SHP77 treated with DMSO at 0.1 percent for 48 hours (cell line): ENCODE data around the gene PRSS27.
A peak's percentile ranks its signal among the peaks of the same experiment; 100 is the strongest.
"Not testable (repeated sequence)": the region's sequence is repeated elsewhere in the genome, so short reads cannot be mapped to it uniquely, and the experiment has no call there.

ENCODE experiments used
- DNase-seq: peaks from one replicate; lab custom pipeline; 2025; lab: John Stamatoyannopoulos, UW

Gene PRSS27

DNA sequence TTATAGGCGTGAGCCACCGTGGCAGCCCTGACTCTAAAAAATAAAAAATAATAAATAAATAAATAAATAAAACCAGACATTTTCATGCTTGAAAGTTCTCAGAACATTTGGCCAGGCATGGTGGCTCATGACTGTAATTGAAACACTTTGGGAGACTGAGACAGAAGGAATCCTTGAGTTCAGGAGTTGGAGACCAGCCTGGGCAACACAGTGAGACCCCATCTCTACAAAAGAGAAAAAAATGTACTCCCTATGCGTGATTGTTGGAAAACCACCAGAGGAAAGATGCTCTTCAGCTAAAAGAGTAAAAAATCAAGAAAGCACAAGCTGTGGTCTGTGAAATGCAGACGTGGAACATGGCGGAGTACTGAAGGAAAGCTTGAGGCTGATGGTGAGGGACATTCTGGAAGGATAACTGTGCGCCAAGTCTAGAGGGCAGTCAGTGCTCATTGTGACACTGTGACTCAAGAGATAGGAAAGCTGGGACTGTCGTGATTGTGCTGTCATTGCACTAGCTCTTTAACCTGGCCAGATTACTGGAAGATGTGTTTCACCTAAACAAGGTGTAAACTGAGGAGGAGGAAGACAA, 4.2 kb upstream of the PRSS27 start:
- DNase-seq, result no peak

DNA sequence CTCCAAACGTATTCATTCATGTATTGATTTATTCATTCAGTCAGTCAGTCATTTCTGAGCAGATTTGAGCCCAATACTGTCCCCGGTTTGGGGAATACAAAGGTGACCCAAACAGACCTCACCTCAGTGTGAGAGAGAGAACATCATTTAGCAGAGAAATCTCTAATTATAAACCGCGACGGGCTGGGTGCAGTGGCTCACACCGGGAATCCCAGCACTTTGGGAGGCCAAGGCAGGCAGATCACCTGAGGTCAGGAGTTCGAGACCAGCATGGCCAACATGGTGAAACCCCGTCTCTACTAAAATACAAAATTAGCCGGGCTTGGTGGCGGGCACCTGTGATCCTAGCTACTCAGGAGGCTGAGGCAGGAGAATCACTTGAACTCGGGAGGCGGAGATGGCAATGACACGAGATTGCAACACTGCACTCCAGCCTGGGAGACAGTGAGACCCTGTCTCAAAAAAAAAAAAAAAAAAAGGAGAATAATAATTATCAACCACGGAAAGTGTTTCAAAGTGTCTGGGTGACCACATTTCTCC, 1.7 kb upstream of the PRSS27 start:
- not testable (repeated sequence) for DNase-seq

DNA sequence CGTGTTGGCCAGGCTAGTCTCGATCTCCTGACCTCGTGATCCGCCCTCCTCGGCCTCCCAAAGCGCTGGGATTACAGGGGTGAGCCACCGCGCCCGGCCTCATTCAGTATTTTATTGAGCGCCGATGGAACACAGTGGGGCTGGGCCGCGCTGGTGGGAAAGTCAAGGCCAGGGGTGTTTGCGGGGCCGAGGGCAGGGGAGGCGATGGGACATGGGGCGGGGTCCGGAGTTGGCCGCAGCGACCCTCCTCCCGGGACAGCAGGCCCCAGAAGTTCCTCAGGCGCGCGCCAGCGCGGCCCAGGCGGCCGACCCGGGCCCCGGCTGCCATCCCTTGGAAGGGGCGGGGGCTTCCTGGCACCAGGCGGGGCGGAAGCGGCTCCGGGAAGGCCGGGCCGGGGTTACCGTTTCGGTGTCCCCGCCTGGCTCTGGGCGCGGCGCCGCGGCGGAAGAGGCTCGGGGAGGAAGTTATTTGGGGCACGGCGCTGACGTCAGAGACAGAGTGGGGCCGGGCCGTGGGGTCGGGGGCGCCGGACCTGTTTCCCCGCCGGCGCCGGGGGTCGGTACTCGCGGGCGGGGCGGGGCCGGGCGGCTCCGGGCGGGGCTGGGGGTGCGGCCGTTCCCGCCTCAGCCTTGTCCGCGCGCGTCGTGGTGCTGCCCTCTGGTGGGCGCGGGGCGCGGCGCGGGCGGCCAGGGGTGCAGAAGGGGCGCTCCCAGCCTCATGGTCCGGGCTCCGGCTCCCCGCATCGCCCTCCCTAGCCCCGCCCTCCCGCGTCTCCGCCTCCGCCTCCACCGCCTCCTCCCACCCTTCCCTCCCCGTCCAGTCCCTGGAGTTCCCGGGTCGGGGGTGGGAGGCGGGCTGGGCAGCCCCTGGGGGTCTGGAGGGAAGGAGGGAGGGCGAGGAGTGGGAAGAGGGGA, 952 bp upstream of the PRSS27 start:
- peak; percentile 68 for DNase-seq

DNA sequence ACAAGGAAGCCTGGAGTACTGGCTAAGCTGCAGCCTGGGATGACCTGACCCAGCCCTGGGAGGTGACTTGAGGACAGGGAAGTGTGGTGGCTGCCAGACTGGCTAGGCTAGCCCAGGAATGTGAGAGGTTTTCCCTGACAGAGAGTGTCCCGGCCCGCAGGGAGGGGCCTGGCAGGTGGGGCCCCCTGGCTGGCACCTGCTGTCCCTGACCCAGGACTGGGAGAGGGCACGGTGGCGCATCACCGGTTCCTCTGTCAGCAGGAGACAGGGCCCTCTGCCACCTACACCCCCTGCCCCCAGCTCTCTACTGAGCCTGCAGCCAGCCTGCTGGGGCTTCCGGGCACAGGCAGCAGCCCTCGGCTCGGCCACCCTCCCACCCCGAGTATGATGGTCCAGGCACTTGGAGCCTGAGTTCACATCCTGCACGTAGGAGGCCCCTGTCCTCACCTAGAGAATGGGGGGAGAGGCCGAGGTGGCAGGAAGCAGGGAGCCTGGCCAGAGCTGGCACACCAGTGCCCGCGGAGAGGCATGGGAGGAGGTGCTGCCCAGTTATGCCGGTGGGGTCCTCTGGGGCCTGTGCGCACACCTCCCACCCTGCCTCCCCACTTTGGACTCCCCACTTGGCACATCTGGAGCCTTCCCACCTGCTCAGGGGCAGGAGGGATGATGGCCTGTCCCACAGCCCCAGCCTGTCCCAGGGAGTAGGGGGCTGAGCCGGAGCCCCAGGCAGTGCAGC, 528 bp downstream of the PRSS27 start:
- no peak for DNase-seq

DNA sequence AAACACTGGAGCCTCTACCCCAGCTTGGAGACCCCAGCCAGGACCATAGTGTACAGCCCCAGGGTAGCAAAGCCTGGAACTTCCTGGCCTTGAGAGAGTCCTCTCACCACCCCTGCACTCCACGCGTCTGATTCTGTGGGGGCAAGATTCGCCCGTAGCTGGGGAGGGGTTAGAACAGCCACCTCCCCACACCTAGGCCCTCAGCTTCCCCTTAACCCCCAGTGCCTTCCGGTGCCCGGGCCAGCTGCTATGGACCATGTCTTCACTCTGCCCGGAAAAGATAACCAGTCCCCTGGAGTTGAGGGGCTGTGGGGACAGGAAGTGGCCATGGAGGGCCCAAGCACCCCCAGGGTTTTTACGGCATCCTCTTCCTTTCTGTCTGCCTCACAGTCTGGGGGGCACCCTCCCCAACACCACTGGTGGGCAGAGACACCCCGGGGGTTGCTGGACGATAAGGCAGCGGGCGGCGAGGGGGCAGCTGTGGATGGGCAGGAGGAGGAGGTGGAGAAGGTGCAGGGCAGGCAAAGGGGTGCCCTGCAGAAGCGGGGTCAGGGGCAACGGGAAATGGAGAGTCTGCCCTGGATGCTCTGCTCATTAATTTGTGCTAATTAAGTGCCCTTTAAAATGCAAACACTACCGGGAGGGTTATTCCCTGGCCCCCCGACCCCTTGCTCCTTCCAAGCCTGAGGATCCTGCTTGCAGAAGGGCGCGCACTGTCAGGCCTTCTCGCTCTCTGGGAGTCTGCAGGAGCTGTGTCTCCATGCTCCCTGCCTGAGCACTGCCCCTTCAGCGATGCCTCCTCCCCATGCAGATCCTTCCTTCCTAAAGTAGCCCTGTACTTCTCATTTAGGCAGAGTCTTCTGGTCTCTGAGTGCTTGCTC, 2.4 kb downstream of the PRSS27 start:
- no peak for DNase-seq

DNA sequence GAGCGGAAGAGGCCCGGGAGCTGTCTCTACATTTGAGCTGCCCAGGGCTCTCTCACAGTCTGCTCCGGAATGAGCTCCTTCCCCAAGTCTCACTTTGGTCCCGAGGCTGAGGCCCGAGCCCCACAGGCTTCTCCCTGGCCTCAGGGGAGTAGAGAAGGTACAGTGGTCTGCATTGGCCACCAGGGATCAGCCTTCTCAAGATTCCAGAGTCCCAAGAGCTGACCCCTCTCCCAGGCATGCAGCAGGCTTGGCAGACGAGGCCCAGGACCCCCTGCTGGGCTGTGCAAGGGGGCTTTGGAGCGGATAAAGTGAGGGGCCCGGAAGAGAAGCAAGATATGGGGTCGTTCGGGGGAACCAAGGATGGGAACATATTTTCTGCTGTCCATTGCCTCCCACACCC, 3.1 kb downstream of the PRSS27 start:
- DNase-seq, result no peak

DNA sequence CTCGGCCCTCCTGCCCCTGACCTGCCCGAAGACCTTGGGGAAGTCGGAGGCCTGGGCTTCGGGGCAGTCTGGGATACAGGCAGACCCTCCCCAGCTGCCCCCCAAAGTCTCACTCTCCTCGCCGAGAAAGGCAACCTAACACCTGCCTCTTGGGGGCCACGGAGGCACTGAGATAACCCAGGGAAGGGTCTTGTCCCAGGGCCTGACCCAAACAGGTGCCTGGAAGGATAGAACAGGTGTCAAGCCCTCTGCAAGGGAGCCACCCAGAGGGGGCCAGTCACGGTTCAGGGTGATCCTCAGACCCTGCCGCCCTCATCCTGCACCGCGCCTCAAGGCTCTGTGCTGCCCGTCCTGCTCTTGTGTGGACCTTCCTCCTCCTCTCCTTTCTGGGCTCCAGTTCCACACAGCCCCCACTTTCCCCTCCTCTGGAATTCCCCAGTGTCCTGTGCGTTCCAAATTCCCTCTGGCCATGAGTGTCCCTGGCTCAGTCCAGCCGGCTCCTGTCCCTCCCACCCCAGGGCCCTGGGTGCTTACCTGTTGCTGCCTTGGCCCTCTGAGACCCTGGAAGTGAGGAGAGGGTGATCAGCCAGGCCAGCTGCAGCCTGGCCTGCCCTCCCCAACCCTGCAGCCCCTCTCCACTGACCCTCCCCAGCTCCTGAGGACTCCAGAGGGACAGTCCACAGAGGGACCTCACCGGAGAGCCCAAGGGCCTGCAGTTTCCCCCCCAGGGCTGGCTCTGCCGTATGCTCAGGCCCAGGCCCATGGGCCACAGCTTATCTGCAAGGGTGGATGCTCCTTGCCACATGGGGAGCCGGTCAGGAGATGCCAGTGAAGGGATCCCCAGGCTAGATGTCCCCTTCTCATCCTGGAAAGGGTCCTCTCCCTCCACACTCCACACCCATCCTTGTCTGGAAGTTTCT, 3.8 kb downstream of the PRSS27 start:
- DNase-seq, result no peak

DNA sequence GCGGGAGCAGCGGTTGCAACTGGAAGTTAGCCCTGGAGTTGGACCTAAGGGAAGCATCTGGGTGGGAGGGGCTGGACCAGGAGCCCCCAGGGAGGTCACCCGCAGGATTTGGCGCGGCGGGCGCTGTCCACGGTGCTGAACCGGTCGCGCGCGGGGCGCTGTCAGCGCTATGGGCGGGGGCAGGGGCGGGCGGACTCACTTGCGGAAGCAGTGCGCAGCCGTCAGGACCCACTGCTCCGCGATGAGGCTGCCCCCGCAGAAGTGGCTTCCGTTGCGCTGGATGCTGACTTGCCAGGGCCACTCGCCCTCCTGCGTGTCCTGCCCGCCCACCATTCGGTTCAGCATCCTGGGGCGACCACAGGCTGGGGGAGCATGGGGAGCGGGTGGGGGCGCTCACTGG, 4.5 kb downstream of the PRSS27 start:
- no peak for DNase-seq

DNA sequence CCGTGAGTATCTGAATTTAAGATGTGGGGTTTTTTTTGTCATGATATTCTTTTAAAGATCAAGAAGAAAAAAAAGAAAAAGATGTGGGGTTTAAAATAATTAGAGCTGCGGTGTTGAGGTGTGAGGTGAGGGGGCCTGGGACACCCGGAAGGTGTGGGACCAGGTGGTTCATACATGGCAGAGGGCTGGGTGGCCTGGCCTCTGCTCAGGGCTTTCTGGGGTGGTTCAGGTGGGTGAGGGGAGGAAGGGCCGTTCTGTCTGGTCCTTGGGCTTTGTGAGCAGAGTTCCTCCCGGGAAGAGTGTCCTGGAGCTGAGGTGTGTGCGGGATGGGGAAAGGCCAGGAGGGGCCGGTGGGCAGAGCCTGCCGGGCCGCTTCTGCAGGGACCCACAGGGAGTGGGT, 5.0 kb downstream of the PRSS27 start:
- DNase-seq, result no peak

DNA sequence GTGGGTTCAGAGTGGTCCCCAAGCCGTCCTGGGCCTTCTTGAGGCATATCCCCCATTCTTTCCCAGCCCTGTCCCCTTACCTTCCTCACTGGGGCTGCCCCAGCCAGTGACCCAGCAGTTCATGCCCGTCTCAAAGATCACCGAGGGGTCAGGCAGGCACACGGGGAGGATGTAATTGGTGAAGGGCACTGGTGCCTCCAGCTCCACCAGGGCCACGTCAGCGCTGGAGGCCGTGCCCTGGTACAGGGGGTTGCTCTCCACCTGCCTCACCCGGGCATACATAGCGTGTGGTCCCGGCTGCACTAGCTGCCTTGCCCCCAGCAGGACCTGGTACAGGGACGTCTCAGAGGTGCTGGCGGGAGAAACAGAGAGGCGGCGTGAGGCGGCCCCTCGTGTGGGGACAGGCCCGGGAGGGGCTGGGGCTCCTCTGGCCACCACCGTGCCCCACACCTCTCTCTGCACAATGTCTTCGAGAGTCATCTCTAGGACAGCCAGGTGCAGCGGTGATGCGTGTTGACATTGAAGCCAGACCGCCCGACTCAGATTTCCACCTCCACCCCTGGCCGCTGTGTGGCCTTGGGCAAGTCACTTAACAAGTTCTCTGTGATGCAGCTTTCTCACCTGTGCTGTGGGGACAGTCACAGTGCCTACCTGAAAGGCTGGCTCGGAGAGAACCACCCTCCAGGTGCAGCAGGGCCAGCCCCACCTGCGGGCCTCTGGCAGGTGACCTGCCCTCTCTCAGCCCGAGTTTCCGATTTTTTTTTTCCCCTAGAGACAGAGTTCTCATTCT, 5.8 kb downstream of the PRSS27 start:
- no peak for DNase-seq

DNA sequence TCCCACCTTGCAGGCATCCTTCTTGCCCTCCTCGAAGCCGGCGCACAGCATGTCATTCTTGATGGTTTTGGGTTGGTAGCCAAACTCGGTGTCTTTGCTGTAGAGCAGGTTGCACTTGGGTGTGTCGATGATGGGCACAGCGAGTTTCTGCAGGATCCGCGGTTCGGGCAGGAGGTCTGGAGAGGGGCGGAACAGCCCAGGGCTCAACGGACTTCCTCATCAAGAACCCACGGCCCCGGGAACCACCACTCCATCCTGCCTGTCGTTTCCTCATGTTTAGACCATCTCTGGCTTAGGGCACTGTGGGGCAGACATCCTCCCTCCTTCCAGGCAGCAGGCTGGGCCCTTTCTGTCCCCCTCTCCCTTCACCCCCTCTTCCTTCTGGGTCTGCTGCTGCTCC, 6.5 kb downstream of the PRSS27 start:
- DNase-seq, result no peak

DNA sequence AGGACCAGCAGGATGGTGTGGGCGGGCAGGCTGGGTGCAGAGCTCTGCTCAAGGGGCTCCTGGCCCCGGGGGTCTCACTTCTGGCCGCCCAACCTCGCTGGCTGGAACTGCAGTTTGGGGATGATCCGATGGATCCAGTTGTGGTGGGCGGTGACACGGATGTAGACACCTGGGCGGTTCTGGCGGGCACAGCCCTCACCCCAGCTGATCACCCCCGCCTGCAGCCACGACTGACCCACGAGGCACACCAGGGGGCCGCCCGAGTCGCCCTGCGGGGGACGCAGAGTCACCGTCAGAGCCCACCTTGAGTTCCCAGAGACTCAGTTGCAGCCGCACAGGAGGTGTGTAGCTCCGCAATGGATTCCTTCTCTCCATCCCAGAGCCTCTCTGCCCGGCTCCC, 7.5 kb downstream of the PRSS27 start:
- DNase-seq, result no peak

DNA sequence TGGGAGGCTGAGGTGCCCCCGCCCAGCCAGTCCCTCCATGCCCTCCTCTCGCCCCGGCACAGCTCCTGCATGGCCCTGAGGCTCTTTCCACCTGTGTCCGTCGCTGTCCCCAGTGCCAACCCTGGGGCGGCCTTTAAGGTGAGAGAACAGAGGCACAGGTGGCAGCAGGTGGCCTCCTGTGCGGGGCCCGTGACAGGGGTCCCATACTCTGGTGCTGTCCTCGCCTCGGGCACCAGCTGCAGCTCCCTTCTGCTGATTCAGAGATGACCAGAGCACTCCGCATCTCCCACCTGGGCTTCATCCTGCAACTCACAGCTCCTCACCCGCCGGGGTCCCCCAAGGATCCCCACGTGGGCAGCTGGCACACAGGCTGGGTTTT, 8.0 kb downstream of the PRSS27 start:
- no peak for DNase-seq

DNA sequence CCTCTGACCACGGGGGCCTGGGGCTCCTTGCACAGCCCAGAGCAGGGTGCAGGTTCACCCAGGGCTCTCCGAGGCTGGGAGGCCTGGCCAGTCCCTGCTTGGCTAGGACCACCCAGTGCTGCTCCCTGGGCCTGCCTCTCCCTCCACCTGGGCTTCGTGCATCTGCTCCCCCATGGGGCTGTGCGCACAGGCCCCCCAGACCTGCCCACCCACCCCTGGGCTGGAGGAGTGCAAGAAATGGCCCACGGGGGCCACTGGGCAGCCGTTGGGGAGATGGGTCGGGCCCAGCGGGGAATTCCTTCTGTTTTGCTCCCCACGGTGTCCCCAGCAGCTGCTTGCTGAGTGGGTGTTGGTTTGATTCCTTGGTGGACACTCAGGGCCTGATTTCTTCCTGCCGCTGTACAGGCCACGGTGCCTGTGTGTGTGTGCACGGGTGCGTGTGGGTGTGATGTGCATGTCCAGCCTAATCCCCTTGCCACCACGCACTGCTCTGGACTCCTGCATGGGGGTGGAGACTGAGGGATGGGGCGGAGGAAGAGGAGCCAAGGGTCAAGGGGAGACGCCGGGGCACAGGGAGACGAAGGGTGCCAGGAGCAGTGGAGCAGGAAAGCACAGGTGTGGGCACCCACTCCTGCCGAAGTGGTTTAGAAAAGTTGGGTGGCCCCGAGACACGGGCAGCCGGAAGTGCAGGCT, 8.5 kb downstream of the PRSS27 start:
- DNase-seq, result no peak

DNA sequence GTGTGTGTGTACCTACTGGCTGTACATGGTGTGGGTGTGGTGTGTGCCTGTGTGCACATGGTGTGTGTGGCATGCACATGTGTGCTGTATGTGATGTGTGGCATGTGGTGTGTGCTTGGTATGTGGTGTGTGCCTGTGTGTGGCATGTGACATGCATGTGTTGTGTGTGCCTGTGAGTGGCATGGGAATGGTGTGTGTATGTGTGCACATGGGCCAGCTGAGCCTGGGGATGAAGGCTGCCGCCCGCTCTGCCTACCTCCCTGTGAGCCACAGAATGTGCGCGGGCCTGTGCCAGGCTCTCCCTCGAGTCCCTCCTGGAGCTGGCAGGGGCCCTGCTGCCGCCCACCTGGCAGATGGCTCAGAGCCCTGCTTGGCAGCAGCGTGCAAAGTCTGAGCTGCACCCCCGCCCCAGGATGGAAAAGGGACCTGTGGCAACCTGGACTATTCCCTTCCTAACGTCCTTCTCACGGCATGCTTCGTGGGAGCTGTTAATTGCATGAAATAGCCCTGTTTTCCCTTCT, 9.3 kb downstream of the PRSS27 start:
- no peak for DNase-seq

DNA sequence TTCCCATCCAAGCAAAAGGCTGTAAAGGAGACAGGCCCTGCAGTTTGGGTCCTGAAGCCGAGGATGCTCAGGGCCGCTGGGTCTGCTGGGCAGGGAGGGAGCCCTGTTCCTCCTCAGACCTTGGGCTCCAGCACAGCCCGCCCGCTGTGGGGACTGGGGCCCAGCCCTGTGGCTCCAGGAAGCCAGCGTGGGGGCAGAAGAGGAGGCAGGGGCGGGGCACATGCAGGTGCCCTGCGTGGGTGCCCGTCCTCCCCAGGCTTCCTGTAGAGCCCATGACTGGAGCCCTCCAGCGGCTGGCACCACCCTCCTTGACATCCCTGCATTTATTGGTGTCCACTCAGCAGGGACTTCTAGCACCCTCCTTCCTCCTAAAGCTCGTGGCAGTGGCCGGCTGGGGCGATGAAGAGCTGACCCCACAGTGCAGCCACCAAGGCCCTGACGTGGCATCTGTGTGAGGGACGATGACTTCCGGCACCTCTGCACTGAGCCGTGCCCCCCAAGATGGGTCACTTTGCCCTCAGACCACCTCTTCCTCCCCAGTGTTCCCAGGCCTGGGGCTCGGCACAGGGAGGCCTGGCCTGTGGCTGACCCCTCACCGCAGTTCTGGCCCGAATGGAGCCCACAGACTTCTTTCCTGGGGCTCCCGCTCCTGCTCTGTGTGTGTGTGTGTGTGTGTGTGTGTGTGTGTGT, 9.9 kb downstream of the PRSS27 start:
- DNase-seq, result no peak

DNA sequence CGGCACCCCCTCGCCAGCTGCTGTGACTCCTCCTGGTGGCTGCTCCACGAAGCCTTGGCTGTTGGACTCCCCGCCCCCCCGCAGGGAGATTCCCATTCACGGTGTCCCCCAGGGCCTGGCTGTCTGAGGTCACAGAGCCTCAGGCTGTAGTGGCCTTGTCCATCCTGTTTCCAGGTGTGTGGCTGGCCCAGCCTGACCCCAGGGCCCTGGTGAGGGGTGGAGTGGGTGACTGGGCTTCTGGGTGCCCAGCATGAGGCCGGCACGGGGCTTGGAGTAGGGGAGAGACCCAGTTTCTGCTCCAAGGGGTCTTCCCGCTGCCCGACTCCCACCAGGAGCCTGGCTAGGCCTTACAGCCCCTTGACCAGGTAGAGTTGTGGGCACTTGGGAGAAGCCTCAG, 10.4 kb downstream of the PRSS27 start:
- no peak for DNase-seq

DNA sequence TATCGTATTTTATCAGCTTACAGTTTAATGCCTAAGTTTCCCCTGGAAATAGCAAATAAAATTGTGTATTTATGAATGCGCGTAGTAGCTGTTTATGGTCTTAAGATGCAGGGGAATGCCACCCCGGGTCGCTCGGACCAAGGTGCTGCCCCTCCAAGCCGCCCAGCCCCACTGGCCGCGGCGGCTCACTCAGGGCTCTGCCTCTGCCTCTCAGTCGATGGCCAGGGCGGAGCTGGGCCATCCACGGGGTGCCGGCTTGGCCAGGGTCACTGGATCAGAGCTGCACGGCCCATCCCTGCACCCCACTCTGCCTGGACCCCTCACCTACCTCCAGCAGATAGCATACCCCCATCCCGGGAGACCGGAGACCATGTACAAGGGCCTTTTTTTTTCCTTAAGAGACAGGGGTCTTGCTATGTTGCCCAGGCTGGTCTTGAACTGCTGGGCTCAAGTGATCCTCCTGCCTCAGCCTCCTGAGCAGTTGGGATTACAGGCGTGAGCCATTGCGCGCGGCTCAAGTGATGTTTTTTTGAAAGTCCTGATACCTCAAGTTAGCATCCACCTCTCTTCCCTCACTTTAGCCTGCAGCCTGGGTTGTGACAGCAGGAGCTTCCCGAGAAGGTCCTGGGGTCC, 11.0 kb downstream of the PRSS27 start:
- no peak for DNase-seq
